Left ventricle myocardium inferior (tissue), 1 donor: ENCODE measurements around the gene CBY2. TPM values are rescaled to one million over a fixed set of nuclear protein-coding genes. Genes with fewer than 3 reads are reported as not detected.

Experiments
- DNase-seq: peaks from one replicate; pipeline ENCODE4 v3.0.0-alpha.2; 2020
- H3K27ac ChIP-seq: fragments of 200-600 bp; replicated peaks from 2 replicates; pipeline ENCODE4 v1.8.0; 2021
- H3K27me3 ChIP-seq: fragments of 200-600 bp; 2 replicates; pipeline ENCODE4 v1.8.0; 2021; ENCODE audit warnings: low read depth
- H3K36me3 ChIP-seq: fragments of 200-600 bp; 2 replicates; pipeline ENCODE4 v1.8.0; 2021
- H3K4me1 ChIP-seq: fragments of 200-600 bp; 2 replicates; pipeline ENCODE4 v1.8.0; 2021
- H3K4me3 ChIP-seq: fragments of 200-600 bp; 2 replicates; pipeline ENCODE4 v1.8.0; 2021; ENCODE audit warnings: mild to moderate bottlenecking, moderate library complexity
- H3K9me3 ChIP-seq: fragments of 200-600 bp; replicated peaks from 2 replicates; pipeline ENCODE4 v1.8.0; 2021
- intact Hi-C: fragments of 100-400 bp; cut with micrococcal nuclease; formaldehyde crosslinking; loops from one replicate; pipeline ENCODE4 v1.11.0; 2022
- total RNA-seq: library from RNA; stranded (reverse); fragmentation: NEBNext Ultra II Directional; extraction: Animal tissue kit (Norgen Biotek cat#: 25700); gene quantifications from one replicate; pipeline ENCODE4 v1.2.1, GENCODE V29; 2021
- TF ChIP-seq, protein P1 (sequence below): fragments of 200-600 bp; IDR thresholded peaks from 2 replicates; pipeline ENCODE4 v1.8.0; 2021; ENCODE audit warnings: antibody characterized with exemption, mild to moderate bottlenecking, borderline replicate concordance
- donor health status: DM: no; HTN: yes; CAD: no; lungs with severe emphysema.

Gene CBY2
- total RNA-seq, 1 donor from 2014 or later = not detected

DNA sequence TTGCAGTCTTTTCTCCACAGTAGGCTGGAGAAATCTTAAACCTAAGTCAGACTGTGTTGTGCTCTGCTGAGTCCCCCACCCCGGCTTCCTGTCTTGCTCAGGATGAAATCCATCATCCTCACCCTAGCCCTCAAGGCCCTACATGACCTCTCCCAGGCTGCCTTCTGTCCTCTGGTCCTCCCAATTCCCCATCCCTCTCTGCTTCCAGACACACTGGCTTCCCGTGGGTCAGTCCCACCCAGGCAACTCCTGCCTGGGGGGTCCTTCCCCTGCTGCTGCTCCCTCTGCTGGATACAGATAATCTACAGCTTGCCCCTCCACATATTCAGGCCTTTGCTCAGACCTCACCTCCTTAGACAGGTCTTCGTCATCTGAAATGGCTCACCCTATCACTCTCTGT, 18.4 kb upstream of the CBY2 start:
- no peak for DNase-seq
- TF ChIP-seq, protein P1, sequence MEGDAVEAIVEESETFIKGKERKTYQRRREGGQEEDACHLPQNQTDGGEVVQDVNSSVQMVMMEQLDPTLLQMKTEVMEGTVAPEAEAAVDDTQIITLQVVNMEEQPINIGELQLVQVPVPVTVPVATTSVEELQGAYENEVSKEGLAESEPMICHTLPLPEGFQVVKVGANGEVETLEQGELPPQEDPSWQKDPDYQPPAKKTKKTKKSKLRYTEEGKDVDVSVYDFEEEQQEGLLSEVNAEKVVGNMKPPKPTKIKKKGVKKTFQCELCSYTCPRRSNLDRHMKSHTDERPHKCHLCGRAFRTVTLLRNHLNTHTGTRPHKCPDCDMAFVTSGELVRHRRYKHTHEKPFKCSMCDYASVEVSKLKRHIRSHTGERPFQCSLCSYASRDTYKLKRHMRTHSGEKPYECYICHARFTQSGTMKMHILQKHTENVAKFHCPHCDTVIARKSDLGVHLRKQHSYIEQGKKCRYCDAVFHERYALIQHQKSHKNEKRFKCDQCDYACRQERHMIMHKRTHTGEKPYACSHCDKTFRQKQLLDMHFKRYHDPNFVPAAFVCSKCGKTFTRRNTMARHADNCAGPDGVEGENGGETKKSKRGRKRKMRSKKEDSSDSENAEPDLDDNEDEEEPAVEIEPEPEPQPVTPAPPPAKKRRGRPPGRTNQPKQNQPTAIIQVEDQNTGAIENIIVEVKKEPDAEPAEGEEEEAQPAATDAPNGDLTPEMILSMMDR = no peak
- H3K27ac ChIP-seq = no peak overlapping the region
- no peaks in the 10 kb centered on the region for H3K36me3 ChIP-seq
- intact Hi-C loops = no loop called here
- no peaks in the 10 kb centered on the region for H3K9me3 ChIP-seq
- peaks cover 27% of the 10 kb centered on the region for H3K27me3 ChIP-seq
- H3K4me1 ChIP-seq = no peaks in the 10 kb centered on the region
- no peak overlapping the region for H3K4me3 ChIP-seq

DNA sequence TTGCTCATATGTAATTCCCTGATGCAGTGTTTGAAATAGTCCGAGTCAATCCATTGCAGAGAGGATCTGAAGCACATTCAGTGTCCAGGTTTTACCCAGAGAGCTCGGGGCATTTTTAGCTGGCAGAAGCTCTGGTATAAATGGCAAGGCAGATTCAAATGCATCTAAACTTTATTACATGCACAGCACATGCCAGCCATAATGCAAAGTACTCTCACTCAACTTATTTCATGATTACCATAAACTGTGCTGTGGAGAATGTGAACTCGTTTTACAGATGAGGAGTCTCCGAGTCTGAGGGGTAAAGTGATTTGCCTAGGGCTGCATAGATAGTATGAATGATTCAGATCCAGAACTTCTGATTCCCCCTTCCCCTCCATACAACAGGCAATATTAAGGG, 13.5 kb upstream of the CBY2 start:
- H3K4me3 ChIP-seq = no peak overlapping the region
- TF ChIP-seq, protein P1 = no peak
- H3K27me3 ChIP-seq = peaks cover 5% of the 10 kb centered on the region
- no peak overlapping the region for H3K27ac ChIP-seq
- H3K4me1 ChIP-seq = no peaks in the 10 kb centered on the region
- H3K9me3 ChIP-seq = peaks cover 13% of the 10 kb centered on the region
- no peak for DNase-seq
- H3K36me3 ChIP-seq = no peaks in the 10 kb centered on the region
- intact Hi-C loops = no loop called here

GRCh38 chr13:45690636-45691035, 11.5 kb upstream of the CBY2 start:
- no peak overlapping the region for H3K4me3 ChIP-seq
- no peaks in the 10 kb centered on the region for H3K4me1 ChIP-seq
- TF ChIP-seq, protein P1 = no peak
- intact Hi-C loops = no loop called here
- H3K9me3 ChIP-seq = peaks cover 13% of the 10 kb centered on the region
- H3K27ac ChIP-seq = no peak overlapping the region
- DNase-seq = no peak
- peaks cover 5% of the 10 kb centered on the region for H3K27me3 ChIP-seq
- no peaks in the 10 kb centered on the region for H3K36me3 ChIP-seq

- H3K4me3 ChIP-seq = no peak overlapping the region
- peaks cover 5% of the 10 kb centered on the region for H3K27me3 ChIP-seq
- TF ChIP-seq, protein P1 = no peak
- no peak for DNase-seq
- intact Hi-C loops = no loop called here
- H3K36me3 ChIP-seq = no peaks in the 10 kb centered on the region
- peaks cover 13% of the 10 kb centered on the region for H3K9me3 ChIP-seq
- no peaks in the 10 kb centered on the region for H3K4me1 ChIP-seq
- H3K27ac ChIP-seq = no peak overlapping the region
Observed at GRCh38 chr13:45691251-45691650, 10.9 kb upstream of the CBY2 start.

DNA sequence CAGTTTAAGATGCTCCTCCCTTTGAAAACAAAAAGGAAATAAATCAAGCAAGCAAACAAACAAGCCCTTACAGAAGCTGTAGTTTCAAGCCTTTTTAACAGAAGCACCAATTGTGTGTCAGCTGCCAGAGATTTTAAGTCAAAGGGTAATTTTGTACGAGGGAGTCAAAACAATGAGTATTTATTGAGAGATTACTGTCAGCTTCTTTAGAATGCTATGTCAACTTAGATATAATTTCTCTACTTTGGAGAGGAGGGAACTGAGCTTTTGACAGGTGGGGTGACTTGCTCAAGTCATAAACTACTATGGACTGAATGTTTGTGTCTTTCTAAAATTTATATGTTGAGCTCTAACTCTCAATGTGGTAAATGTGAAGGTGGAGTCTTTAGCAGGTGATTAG, 10.5 kb upstream of the CBY2 start:
- no peak overlapping the region for H3K27ac ChIP-seq

More for the DNA sequence above, 10.5 kb upstream of the CBY2 start:
- Histone ChIP-seq H3K4me1 (no peaks in the 10 kb centered on the region), H3K36me3 (no peaks in the 10 kb centered on the region), H3K27me3 (peaks cover 5% of the 10 kb centered on the region), H3K9me3 (peaks cover 13% of the 10 kb centered on the region), H3K4me3 (no peak overlapping the region)
- intact Hi-C loops = no loop called here
- no peak for DNase-seq
- TF ChIP-seq, protein P1 = no peak
